NCI-H2029 (cell line): Measurements from ENCODE around the gene TEFM.
"Not testable (repeated sequence)": the region's sequence is repeated elsewhere in the genome, so short reads cannot be mapped to it uniquely, and the experiment has no call there.

Experiments used
- DNase-seq: peaks from one replicate; lab custom pipeline; 2025; lab: John Stamatoyannopoulos, UW

The TEFM gene

GRCh38 chr17:30921544-30922196 is 15.6 kb upstream of the TEFM start, which contains the start of gene ADAP2:
Gene ADAP2, plus strand, starts transcription at chr17:30921945. Its CDS starts 70 bp downstream, at chr17:30922015.
- DNase-seq, result no peak

GRCh38 chr17:30920683-30921543 is 14.9 kb upstream of the TEFM start:
- no peak for DNase-seq

- no peak for DNase-seq
Measured at GRCh38 chr17:30920282-30920681, 14.2 kb upstream of the TEFM start.

GRCh38 chr17:30917050-30917449 is 11.0 kb upstream of the TEFM start:
- no peak for DNase-seq

- DNase-seq, result no peak
Measured at GRCh38 chr17:30915833-30916611, 10.0 kb upstream of the TEFM start.

- no peak for DNase-seq
Measured at GRCh38 chr17:30913955-30914354, 7.9 kb upstream of the TEFM start.

- DNase-seq, result not testable (repeated sequence)
Measured at GRCh38 chr17:30910151-30910550, 4.1 kb upstream of the TEFM start.

GRCh38 chr17:30908717-30909420 is 2.8 kb upstream of the TEFM start:
- DNase-seq, result no peak

- DNase-seq, result no peak
Measured at GRCh38 chr17:30905742-30906100, 317 bp downstream of the TEFM start.

- DNase-seq, result no peak
Measured at GRCh38 chr17:30897311-30897710, 8.7 kb downstream of the TEFM start.

GRCh38 chr17:30894236-30894635 is 11.8 kb downstream of the TEFM start:
- DNase-seq, result no peak

GRCh38 chr17:30886187-30886586 is 19.9 kb downstream of the TEFM start:
- no peak for DNase-seq

GRCh38 chr17:30869005-30869404 is 37.0 kb downstream of the TEFM start:
- DNase-seq, result no peak

- no peak for DNase-seq
Measured at GRCh38 chr17:30864636-30865035, 41.4 kb downstream of the TEFM start.

GRCh38 chr17:30858556-30859250 is 47.3 kb downstream of the TEFM start:
- no peak for DNase-seq

GRCh38 chr17:30854146-30854545 is 51.9 kb downstream of the TEFM start:
- no peak for DNase-seq
